IgD-negative memory B cell (primary cell): ENCODE data around the gene KLHL6. TPM values are rescaled to one million over a fixed set of nuclear protein-coding genes. Genes with fewer than 3 reads are reported as not detected.

Experiments used
- H3K27ac Mint-ChIP-seq, 3 donors: one replicate each; pipeline ENCODE4 v1.8.0; 2020 to 2022; ENCODE audit warnings: mild to moderate bottlenecking in 3 of 3, mixed read lengths in 3 of 3, moderate library complexity in 1 of 3
- H3K27me3 Mint-ChIP-seq: one replicate; pipeline ENCODE4 v1.8.0; 2021; ENCODE audit warnings: mixed read lengths
- H3K36me3 Mint-ChIP-seq: one replicate; pipeline ENCODE4 v1.8.0; 2020; ENCODE audit warnings: mild to moderate bottlenecking, mixed read lengths
- H3K4me1 Mint-ChIP-seq, 3 donors: one replicate each; pipeline ENCODE4 v1.8.0; 2020 to 2022; ENCODE audit warnings: mixed read lengths in 3 of 3, mild to moderate bottlenecking in 1 of 3
- H3K4me3 Mint-ChIP-seq, 4 donors: one replicate each; pipeline ENCODE4 v1.8.0; 2020 to 2022; ENCODE audit warnings: mild to moderate bottlenecking in 4 of 4, mixed read lengths in 4 of 4, moderate library complexity in 3 of 4
- H3K9me3 Mint-ChIP-seq, 3 donors: one replicate each; pipeline ENCODE4 v1.8.0; 2020 to 2021; ENCODE audit warnings: mixed read lengths in 3 of 3, mild to moderate bottlenecking in 1 of 3
- polyA plus RNA-seq: library from polyadenylated mRNA; unstranded; fragments of 300-500 nt; fragmentation: Illumina TruSeq; gene quantifications from one replicate; pipeline ENCODE4 v1.2.3, GENCODE V29; 2021

The KLHL6 gene
- polyA plus RNA-seq = 31.3 TPM

- H3K4me1 Mint-ChIP-seq = peaks cover 38 to 48% (median 40%) of the 10 kb centered on the region in 3 donors
- H3K36me3 Mint-ChIP-seq = peaks cover 4% of the 10 kb centered on the region
- H3K27me3 Mint-ChIP-seq = peaks cover 2% of the 10 kb centered on the region
- no peaks in the 10 kb centered on the region for H3K9me3 Mint-ChIP-seq
- H3K27ac Mint-ChIP-seq = peak within 1 kb of the TSS; percentile 93 to 99 (median 96)
- H3K4me3 Mint-ChIP-seq = peak within 1 kb of the TSS; percentile 99 to 100 (median 99)
These were observed at the start of gene KLHL6 for GRCh38 chr3:183555541-183556081. TSS of gene KLHL6 (minus strand) at chr3:183555706. CDS start at chr3:183555653, 53 bp downstream.

- peaks cover 0 to 2% (median 1%) of the 10 kb centered on the region in 3 donors for H3K4me1 Mint-ChIP-seq
- no peaks in the 10 kb centered on the region for H3K36me3 Mint-ChIP-seq
- H3K9me3 Mint-ChIP-seq = peaks cover 9 to 13% (median 12%) of the 10 kb centered on the region in 3 donors
- no peak overlapping the region for H3K27ac Mint-ChIP-seq
- peaks cover 6% of the 10 kb centered on the region for H3K27me3 Mint-ChIP-seq
- H3K4me3 Mint-ChIP-seq = no peak overlapping the region
These were observed 42.5 kb upstream of the KLHL6 start for GRCh38 chr3:183597959-183598358.

- H3K9me3 Mint-ChIP-seq = peaks cover 9 to 13% (median 12%) of the 10 kb centered on the region in 3 donors
- no peak overlapping the region for H3K27ac Mint-ChIP-seq
- H3K27me3 Mint-ChIP-seq = peaks cover 14% of the 10 kb centered on the region
- H3K36me3 Mint-ChIP-seq = peaks cover 1% of the 10 kb centered on the region
- H3K4me3 Mint-ChIP-seq = peak overlapping the region in 1 of 4 donors; percentile 34
- peaks cover 10 to 23% (median 19%) of the 10 kb centered on the region in 3 donors for H3K4me1 Mint-ChIP-seq
These were observed 39.1 kb upstream of the KLHL6 start for GRCh38 chr3:183594636-183595035.

- H3K36me3 Mint-ChIP-seq = peaks cover 1% of the 10 kb centered on the region
- H3K9me3 Mint-ChIP-seq = peaks cover 2 to 6% (median 5%) of the 10 kb centered on the region in 3 donors
- H3K27me3 Mint-ChIP-seq = peaks cover 17% of the 10 kb centered on the region
- peaks cover 16 to 25% (median 22%) of the 10 kb centered on the region in 3 donors for H3K4me1 Mint-ChIP-seq
- H3K27ac Mint-ChIP-seq = no peak overlapping the region
- no peak overlapping the region for H3K4me3 Mint-ChIP-seq
These were observed 37.3 kb upstream of the KLHL6 start for GRCh38 chr3:183592821-183593220.

- Mint-ChIP-seq H3K36me3 (peaks cover 1% of the 10 kb centered on the region), H3K27me3 (peaks cover 20% of the 10 kb centered on the region), H3K4me3 (peak overlapping the region; percentile 2 to 82 (median 67)), H3K9me3 (peaks cover 0 to 4% (median 2%) of the 10 kb centered on the region in 3 donors), H3K4me1 (peaks cover 22 to 29% (median 27%) of the 10 kb centered on the region in 3 donors), H3K27ac (peak overlapping the region; percentile 7 to 91 (median 49))
These were observed 36.5 kb upstream of the KLHL6 start for GRCh38 chr3:183591881-183592521.

GRCh38 chr3:183590442-183590841 is 34.9 kb upstream of the KLHL6 start:
- peaks cover 28 to 37% (median 35%) of the 10 kb centered on the region in 3 donors for H3K4me1 Mint-ChIP-seq
- H3K9me3 Mint-ChIP-seq = no peaks in the 10 kb centered on the region
- H3K36me3 Mint-ChIP-seq = peaks cover 1% of the 10 kb centered on the region
- H3K27me3 Mint-ChIP-seq = peaks cover 16% of the 10 kb centered on the region
- peak overlapping the region in 1 of 3 donors; percentile 45 for H3K27ac Mint-ChIP-seq
- no peak overlapping the region for H3K4me3 Mint-ChIP-seq

- H3K27me3 Mint-ChIP-seq = peaks cover 20% of the 10 kb centered on the region
- peaks cover 1% of the 10 kb centered on the region for H3K36me3 Mint-ChIP-seq
- no peaks in the 10 kb centered on the region for H3K9me3 Mint-ChIP-seq
- peak overlapping the region in 2 of 4 donors; percentile 56 to 67 for H3K4me3 Mint-ChIP-seq
- H3K27ac Mint-ChIP-seq = no peak overlapping the region
- peaks cover 30 to 36% (median 35%) of the 10 kb centered on the region in 3 donors for H3K4me1 Mint-ChIP-seq
These were observed 31.8 kb upstream of the KLHL6 start for GRCh38 chr3:183587336-183587735.

GRCh38 chr3:183586477-183586876 is 31.0 kb upstream of the KLHL6 start:
- Mint-ChIP-seq H3K36me3 (peaks cover 3% of the 10 kb centered on the region), H3K27me3 (peaks cover 17% of the 10 kb centered on the region), H3K4me3 (peak overlapping the region in 2 of 4 donors; percentile 2 to 56), H3K4me1 (peaks cover 22 to 32% (median 27%) of the 10 kb centered on the region in 3 donors), H3K27ac (no peak overlapping the region), H3K9me3 (no peaks in the 10 kb centered on the region)

GRCh38 chr3:183584914-183585280 is 29.4 kb upstream of the KLHL6 start:
- H3K9me3 Mint-ChIP-seq = no peaks in the 10 kb centered on the region

GRCh38 chr3:183584246-183584913 is 28.9 kb upstream of the KLHL6 start:
- peaks cover 32% of the 10 kb centered on the region for H3K27me3 Mint-ChIP-seq
- H3K4me1 Mint-ChIP-seq = peaks cover 29 to 44% (median 29%) of the 10 kb centered on the region in 3 donors
- no peak overlapping the region for H3K27ac Mint-ChIP-seq
- peaks cover 2% of the 10 kb centered on the region for H3K36me3 Mint-ChIP-seq
- no peak overlapping the region for H3K4me3 Mint-ChIP-seq
- no peaks in the 10 kb centered on the region for H3K9me3 Mint-ChIP-seq

More at GRCh38 chr3:183584914-183585280, 29.4 kb upstream of the KLHL6 start:
- Mint-ChIP-seq H3K27me3 (peaks cover 27% of the 10 kb centered on the region), H3K4me3 (no peak overlapping the region), H3K27ac (no peak overlapping the region), H3K4me1 (peaks cover 27 to 43% (median 27%) of the 10 kb centered on the region in 3 donors), H3K36me3 (peaks cover 2% of the 10 kb centered on the region)

- H3K4me3 Mint-ChIP-seq = no peak overlapping the region
- peaks cover 2% of the 10 kb centered on the region for H3K36me3 Mint-ChIP-seq
- peaks cover 27 to 46% (median 34%) of the 10 kb centered on the region in 3 donors for H3K4me1 Mint-ChIP-seq
- no peaks in the 10 kb centered on the region for H3K9me3 Mint-ChIP-seq
- no peak overlapping the region for H3K27ac Mint-ChIP-seq
- peaks cover 35% of the 10 kb centered on the region for H3K27me3 Mint-ChIP-seq
These were observed 28.1 kb upstream of the KLHL6 start for GRCh38 chr3:183583331-183584245.

GRCh38 chr3:183582161-183582560 is 26.7 kb upstream of the KLHL6 start:
- peaks cover 31 to 55% (median 37%) of the 10 kb centered on the region in 3 donors for H3K4me1 Mint-ChIP-seq
- peak overlapping the region in 1 of 4 donors; percentile 9 for H3K4me3 Mint-ChIP-seq
- H3K27me3 Mint-ChIP-seq = peaks cover 42% of the 10 kb centered on the region
- no peaks in the 10 kb centered on the region for H3K9me3 Mint-ChIP-seq
- H3K36me3 Mint-ChIP-seq = peaks cover 5% of the 10 kb centered on the region
- no peak overlapping the region for H3K27ac Mint-ChIP-seq

GRCh38 chr3:183581496-183582155 is 26.1 kb upstream of the KLHL6 start:
- Mint-ChIP-seq H3K36me3 (peaks cover 5% of the 10 kb centered on the region), H3K27ac (peak overlapping the region in 1 of 3 donors; percentile 55), H3K27me3 (peaks cover 44% of the 10 kb centered on the region), H3K4me3 (peak overlapping the region in 1 of 4 donors; percentile 80), H3K4me1 (peaks cover 29 to 56% (median 35%) of the 10 kb centered on the region in 3 donors), H3K9me3 (no peaks in the 10 kb centered on the region)
